ENCODE data around the gene OR2H2.

The OR2H2 gene

DNA sequence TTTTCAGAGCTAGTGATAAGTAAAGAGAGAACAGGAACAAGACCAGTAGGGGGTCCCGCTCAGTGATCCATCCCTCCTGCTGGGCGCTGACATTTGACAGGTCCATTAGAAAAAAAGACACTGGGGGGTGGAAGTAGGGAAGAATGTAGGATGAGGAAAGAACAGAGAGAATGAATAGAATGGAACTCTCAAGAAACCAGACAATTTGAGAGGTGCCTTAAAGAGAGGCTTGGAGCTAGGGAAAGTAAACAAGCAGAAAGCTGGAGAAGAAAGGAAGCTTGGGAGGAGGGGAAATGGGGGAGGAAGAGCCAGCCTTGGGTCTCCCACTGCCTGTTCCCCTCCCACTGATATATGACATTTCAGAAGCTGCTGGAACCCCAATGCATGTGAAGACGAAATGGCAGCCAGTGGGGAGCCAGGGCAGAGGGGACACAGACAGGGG, 39.6 kb downstream of the OR2H2 start (continued):
- TF ChIP-seq ZNF785 (tag by site-specific recombination; IDR thresholded peaks at IDR 0.05) (no peak), ZNF768 (tag by site-specific recombination; IDR thresholded peaks at IDR 0.05) (no peak), SALL2 (tag by site-specific recombination; IDR thresholded peaks at IDR 0.05; ENCODE audit: borderline replicate concordance) (no peak), ZIC2 (tag by site-specific recombination; IDR thresholded peaks at IDR 0.05) (peak; percentile 99), ZSCAN30 (tag by site-specific recombination; IDR thresholded peaks at IDR 0.05) (no peak), ZNF175 (tag by site-specific recombination; IDR thresholded peaks at IDR 0.05) (no peak)
- TF ChIP-seq, protein P1, sequence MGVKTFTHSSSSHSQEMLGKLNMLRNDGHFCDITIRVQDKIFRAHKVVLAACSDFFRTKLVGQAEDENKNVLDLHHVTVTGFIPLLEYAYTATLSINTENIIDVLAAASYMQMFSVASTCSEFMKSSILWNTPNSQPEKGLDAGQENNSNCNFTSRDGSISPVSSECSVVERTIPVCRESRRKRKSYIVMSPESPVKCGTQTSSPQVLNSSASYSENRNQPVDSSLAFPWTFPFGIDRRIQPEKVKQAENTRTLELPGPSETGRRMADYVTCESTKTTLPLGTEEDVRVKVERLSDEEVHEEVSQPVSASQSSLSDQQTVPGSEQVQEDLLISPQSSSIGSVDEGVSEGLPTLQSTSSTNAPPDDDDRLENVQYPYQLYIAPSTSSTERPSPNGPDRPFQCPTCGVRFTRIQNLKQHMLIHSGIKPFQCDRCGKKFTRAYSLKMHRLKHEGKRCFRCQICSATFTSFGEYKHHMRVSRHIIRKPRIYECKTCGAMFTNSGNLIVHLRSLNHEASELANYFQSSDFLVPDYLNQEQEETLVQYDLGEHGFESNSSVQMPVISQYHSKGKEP (tag by site-specific recombination; IDR thresholded peaks at IDR 0.05): no peak
- TF ChIP-seq, protein P2, sequence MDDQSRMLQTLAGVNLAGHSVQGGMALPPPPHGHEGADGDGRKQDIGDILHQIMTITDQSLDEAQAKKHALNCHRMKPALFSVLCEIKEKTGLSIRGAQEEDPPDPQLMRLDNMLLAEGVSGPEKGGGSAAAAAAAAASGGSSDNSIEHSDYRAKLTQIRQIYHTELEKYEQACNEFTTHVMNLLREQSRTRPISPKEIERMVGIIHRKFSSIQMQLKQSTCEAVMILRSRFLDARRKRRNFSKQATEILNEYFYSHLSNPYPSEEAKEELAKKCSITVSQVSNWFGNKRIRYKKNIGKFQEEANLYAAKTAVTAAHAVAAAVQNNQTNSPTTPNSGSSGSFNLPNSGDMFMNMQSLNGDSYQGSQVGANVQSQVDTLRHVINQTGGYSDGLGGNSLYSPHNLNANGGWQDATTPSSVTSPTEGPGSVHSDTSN (CRISPR knock-in tag; IDR thresholded peaks at IDR 0.05): no peak

DNA sequence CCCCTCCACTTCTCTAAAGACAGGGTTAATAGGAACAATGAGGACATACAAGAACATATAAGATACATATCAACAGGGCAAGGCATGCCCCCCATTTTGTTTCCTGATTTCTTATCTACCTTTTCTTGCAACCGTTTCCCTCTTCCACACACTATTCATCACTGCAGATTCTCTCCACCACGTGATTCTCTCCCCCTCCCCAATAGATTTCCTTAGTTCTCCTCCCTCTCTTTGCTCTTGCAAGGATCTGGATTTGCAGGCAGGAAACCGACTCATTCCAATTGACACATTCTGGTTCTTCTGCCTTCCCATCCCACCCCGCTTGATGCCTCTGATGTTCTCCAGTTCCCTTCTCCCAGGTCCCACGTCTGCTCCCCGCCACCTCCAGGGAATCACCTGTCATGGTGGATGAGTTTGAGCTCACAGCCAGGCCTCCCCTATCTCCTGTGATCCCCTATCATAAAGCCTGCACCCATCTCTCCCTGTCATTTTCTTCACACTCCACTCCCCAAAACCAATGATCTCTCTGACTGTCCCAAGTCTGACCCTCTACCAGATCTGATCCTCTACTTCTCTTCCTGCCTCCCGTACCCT, 40.5 kb downstream of the OR2H2 start:
- Histone ChIP-seq H3K27ac (ENCODE audit: extremely low read depth, low read depth, low read length) (no peak overlapping the region), H3K4me3 (ENCODE audit: low read depth, low read length) (no peak overlapping the region), H3K36me3 (ENCODE audit: control insufficient read depth in 2 of 2, insufficient read depth in 1 of 2, low read length in 2 of 2) (peaks cover 19 to 44% of the 10 kb centered on the region in 2 experiments), H3K4me1 (ENCODE audit: control insufficient read depth, insufficient read depth, low read length) (peaks cover 13% of the 10 kb centered on the region), H3K9me3 (ENCODE audit: control insufficient read depth, insufficient read depth, low read depth, low read length) (no peaks in the 10 kb centered on the region)
- no peak for TF ChIP-seq ZSCAN16 (tag by site-specific recombination; IDR thresholded peaks at IDR 0.05)
- TF ChIP-seq, protein P3, sequence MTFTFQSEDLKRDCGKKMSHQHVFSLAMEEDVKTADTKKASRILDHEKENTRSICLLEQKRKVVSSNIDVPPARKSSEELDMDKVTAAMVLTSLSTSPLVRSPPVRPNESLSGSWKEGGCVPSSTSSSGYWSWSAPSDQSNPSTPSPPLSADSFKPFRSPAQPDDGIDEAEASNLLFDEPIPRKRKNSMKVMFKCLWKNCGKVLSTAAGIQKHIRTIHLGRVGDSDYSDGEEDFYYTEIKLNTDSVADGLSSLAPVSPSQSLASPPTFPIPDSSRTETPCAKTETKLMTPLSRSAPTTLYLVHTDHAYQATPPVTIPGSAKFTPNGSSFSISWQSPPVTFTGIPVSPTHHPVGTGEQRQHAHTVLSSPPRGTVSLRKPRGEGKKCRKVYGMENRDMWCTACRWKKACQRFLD (tag by site-specific recombination; IDR thresholded peaks at IDR 0.05): no peak
- TF ChIP-seq ZNF624 (tag by site-specific recombination; IDR thresholded peaks at IDR 0.05): no peak
- TF ChIP-seq ZEB2 (tag by site-specific recombination; IDR thresholded peaks at IDR 0.05): no peak
- 0 out of 2 replicates have a peak, but pooled peaks have one; percentile 26 for TF ChIP-seq ZBTB17 (tag by site-specific recombination; IDR thresholded peaks at IDR 0.05)
- TF ChIP-seq, protein P4, sequence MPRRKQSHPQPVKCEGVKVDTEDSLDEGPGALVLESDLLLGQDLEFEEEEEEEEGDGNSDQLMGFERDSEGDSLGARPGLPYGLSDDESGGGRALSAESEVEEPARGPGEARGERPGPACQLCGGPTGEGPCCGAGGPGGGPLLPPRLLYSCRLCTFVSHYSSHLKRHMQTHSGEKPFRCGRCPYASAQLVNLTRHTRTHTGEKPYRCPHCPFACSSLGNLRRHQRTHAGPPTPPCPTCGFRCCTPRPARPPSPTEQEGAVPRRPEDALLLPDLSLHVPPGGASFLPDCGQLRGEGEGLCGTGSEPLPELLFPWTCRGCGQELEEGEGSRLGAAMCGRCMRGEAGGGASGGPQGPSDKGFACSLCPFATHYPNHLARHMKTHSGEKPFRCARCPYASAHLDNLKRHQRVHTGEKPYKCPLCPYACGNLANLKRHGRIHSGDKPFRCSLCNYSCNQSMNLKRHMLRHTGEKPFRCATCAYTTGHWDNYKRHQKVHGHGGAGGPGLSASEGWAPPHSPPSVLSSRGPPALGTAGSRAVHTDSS (tag by site-specific recombination; IDR thresholded peaks at IDR 0.05): no peak
- POLR2A ChIA-PET: interaction anchor here (1.0 to 1.5 kb wide), 2 partner anchors 8 to 22 kb away, joined by 3 to 6 read pairs; no protein-coding TSS in a partner anchor
- CTCF ChIA-PET: interaction anchor here (0.5 to 2.2 kb wide), 8 partner anchors 16 to 474 kb away, joined by 3 to 11 read pairs (median 3); no protein-coding TSS in a partner anchor

DNA sequence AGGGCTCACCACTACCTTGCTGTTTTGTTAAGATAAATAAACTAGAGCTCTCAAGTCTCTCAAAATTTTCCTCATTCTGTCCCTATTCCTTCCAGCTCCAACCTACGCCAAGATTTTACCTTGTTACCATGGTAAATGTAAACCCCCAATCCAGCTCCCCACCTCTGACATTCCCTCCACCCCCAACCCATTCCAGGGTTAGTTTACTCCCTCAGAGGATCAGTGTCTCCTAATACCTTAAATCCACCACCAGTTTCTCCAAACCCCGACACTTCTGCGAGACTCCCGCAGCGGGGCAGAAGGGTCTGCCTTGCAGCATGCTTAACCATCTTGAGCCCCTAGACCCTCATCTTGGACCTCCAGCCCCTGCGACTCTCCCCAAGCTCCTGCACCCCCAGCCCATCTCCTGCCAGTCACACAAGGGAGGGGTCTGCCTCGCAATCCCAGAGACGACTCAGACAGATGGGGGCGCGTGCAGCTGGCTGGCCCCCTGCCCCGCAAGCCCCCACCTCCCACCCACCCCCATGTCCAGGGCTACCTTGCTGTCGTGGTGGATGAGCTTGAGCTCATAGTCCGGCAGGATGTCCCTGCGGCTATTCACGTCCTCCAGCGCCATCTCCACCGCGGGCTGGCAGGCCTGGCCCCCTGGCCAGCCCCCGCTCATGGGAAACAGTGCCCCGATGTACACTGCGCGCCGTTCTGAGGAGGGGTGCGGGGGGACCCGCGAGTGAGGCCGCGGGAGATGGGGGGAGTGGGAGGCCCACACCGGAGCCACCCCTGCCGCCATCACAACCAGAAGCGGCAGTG, 42.2 kb downstream of the OR2H2 start:
- peak overlapping the region; percentile 46; the same call in 1 of the 2 replicates for H3K27ac ChIP-seq (ENCODE audit: extremely low read depth, low read depth, low read length)
- peak overlapping the region; percentile 38 for H3K4me3 ChIP-seq (ENCODE audit: low read depth, low read length)
- H3K36me3 ChIP-seq (ENCODE audit: control insufficient read depth in 2 of 2, insufficient read depth in 1 of 2, low read length in 2 of 2): peaks cover 13 to 33% of the 10 kb centered on the region in 2 experiments; a peak in 2 of 3 replicates
- POLR2A ChIA-PET: interaction anchor here (0.6 to 3.2 kb wide), 6 partner anchors 15 to 578 kb away, joined by 3 to 18 read pairs (median 4); no protein-coding TSS in a partner anchor
- CTCF ChIA-PET: interaction anchor here (0.7 to 4.3 kb wide), 7 partner anchors 10 to 216 kb away, joined by 3 to 19 read pairs (median 7); no protein-coding TSS in a partner anchor
- no peaks in the 10 kb centered on the region for H3K9me3 ChIP-seq (ENCODE audit: control insufficient read depth, insufficient read depth, low read depth, low read length)
- peaks cover 16% of the 10 kb centered on the region for H3K4me1 ChIP-seq (ENCODE audit: control insufficient read depth, insufficient read depth, low read length)
- no peak for TF ChIP-seq PRDM1 (tag by site-specific recombination; IDR thresholded peaks at IDR 0.05)
- TF ChIP-seq, protein P5, sequence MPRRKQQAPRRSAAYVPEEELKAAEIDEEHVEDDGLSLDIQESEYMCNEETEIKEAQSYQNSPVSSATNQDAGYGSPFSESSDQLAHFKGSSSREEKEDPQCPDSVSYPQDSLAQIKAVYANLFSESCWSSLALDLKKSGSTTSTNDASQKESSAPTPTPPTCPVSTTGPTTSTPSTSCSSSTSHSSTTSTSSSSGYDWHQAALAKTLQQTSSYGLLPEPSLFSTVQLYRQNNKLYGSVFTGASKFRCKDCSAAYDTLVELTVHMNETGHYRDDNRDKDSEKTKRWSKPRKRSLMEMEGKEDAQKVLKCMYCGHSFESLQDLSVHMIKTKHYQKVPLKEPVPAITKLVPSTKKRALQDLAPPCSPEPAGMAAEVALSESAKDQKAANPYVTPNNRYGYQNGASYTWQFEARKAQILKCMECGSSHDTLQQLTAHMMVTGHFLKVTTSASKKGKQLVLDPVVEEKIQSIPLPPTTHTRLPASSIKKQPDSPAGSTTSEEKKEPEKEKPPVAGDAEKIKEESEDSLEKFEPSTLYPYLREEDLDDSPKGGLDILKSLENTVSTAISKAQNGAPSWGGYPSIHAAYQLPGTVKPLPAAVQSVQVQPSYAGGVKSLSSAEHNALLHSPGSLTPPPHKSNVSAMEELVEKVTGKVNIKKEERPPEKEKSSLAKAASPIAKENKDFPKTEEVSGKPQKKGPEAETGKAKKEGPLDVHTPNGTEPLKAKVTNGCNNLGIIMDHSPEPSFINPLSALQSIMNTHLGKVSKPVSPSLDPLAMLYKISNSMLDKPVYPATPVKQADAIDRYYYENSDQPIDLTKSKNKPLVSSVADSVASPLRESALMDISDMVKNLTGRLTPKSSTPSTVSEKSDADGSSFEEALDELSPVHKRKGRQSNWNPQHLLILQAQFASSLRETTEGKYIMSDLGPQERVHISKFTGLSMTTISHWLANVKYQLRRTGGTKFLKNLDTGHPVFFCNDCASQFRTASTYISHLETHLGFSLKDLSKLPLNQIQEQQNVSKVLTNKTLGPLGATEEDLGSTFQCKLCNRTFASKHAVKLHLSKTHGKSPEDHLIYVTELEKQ (tag by site-specific recombination; IDR thresholded peaks at IDR 0.05; ENCODE audit: borderline replicate concordance): no peak
- no peak for TF ChIP-seq YY1 (tag by site-specific recombination; IDR thresholded peaks at IDR 0.05)
- TF ChIP-seq, protein P6, sequence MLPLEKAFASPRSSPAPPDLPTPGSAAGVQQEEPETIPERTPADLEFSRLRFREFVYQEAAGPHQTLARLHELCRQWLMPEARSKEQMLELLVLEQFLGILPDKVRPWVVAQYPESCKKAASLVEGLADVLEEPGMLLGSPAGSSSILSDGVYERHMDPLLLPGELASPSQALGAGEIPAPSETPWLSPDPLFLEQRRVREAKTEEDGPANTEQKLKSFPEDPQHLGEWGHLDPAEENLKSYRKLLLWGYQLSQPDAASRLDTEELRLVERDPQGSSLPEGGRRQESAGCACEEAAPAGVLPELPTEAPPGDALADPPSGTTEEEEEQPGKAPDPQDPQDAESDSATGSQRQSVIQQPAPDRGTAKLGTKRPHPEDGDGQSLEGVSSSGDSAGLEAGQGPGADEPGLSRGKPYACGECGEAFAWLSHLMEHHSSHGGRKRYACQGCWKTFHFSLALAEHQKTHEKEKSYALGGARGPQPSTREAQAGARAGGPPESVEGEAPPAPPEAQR (tag by site-specific recombination; IDR thresholded peaks at IDR 0.05): no peak
